HCT116 (cell line): ENCODE data around the gene PDE4A. TPM values are rescaled to one million over a fixed set of nuclear protein-coding genes. Genes with fewer than 3 reads are reported as not detected.
A peak's percentile ranks its signal among the peaks of the same experiment; 100 is the strongest.

Experiments
- ATAC-seq: fragments of 200-7000 bp; cut with Tn5 transposase; 2 replicates; pipeline ENCODE4 v1.9.1; 2020; ENCODE audit warnings: mild to moderate bottlenecking, moderate library complexity
- BruUV-seq: library from RNA; stranded (reverse); fragments of 400-500 nt; replicated peaks from 2 replicates; lab custom pipeline; 2021; lab: Mats Ljungman, UMichigan
- CTCF ChIA-PET: fragments of 300-600 bp; sonication (Branson Sonifier 250); formaldehyde crosslinking; loops from one replicate; lab custom pipeline; 2021; ENCODE audit warnings: antibody characterized with exemption; lab: Charles Lee
- POLR2A ChIA-PET: fragments of 300-600, 350-600 bp; sonication (Branson Sonifier 250); formaldehyde crosslinking; loops from one replicate; lab custom pipeline; 2021; ENCODE audit warnings: antibody characterized with exemption; lab: Charles Lee
- RAD21 ChIA-PET, 2 experiments: fragments of 300-600 bp; sonication (Branson Sonifier 250); formaldehyde crosslinking; loops; one replicate each; lab custom pipeline; 2023; ENCODE audit warnings: low total read pairs in 2 of 2; ENCODE audit not compliant: uncharacterized antibody in 2 of 2, unreplicated experiment in 2 of 2, low non-redundant PET in 1 of 2; lab: Charles Lee
- DNase-seq: peaks from one replicate; pipeline ENCODE4 v3.0.0-alpha.2; 2010; ENCODE audit warnings: low read depth, low spot score
- H2AFZ ChIP-seq: fragments of 200-600 bp; shearing (Covaris generic), sonication (generic); 2 replicates; pipeline ENCODE4 v1.6.1; 2017; ENCODE audit warnings: low read depth, mixed run types, mixed read lengths, antibody characterized with exemption, low read length; ENCODE audit not compliant: poor library complexity, severe bottlenecking
- H3K27ac ChIP-seq: 2 replicates; pipeline ENCODE4 v1.5.1; 2012; ENCODE audit warnings: low read depth, low read length
- H3K27me3 ChIP-seq: fragments of 200-600 bp; sonication (generic); 2 replicates; pipeline ENCODE4 v1.6.1; 2016; ENCODE audit warnings: mixed run types, low read length, mixed read lengths; ENCODE audit not compliant: insufficient read depth
- H3K36me3 ChIP-seq, 2 experiments: fragments of 200-500 bp in 1 of 2; fragments of 200-600 bp in 1 of 2; sonication (Bioruptor generic) in 1 of 2; sonication (generic) in 1 of 2; 2 replicates each; pipeline versions ENCODE4 v1.5.1 to v1.6.1; 2014 to 2016; ENCODE audit warnings: low read length in 2 of 2, inconsistent platforms in 1 of 2, mixed read lengths in 1 of 2, mixed run types in 1 of 2; ENCODE audit not compliant: insufficient read depth in 2 of 2, control insufficient read depth in 1 of 2
- H3K4me1 ChIP-seq, 2 experiments: fragments of 200-600 bp in 1 of 2; sonication (generic) in 1 of 2; 2 replicates each; pipeline versions ENCODE4 v1.5.1 to v1.6.1; 2012 to 2017; ENCODE audit warnings: low read length in 2 of 2, inconsistent platforms in 1 of 2, mild to moderate bottlenecking in 1 of 2, mixed read lengths in 1 of 2, mixed run types in 1 of 2, moderate library complexity in 1 of 2; ENCODE audit not compliant: insufficient read depth in 2 of 2, control insufficient read depth in 1 of 2
- H3K4me2 ChIP-seq: fragments of 200-600 bp; sonication (generic); 2 replicates; pipeline ENCODE4 v1.6.1; 2017; ENCODE audit warnings: mixed run types, low read length, mixed read lengths
- H3K4me3 ChIP-seq, 2 experiments: fragments of 200-600 bp in 1 of 2; sonication (generic) in 1 of 2; replicated peaks in 1 of 2; 2 replicates each; pipeline ENCODE4 v1.5.1; 2011 to 2016; ENCODE audit warnings: low read length in 2 of 2, control low read depth in 1 of 2, low read depth in 1 of 2, mild to moderate bottlenecking in 1 of 2, mixed read lengths in 1 of 2, mixed run types in 1 of 2
- H3K79me2 ChIP-seq: fragments of 200-600 bp; sonication (generic); 2 replicates; pipeline ENCODE4 v1.6.1; 2017; ENCODE audit warnings: mild to moderate bottlenecking, mixed run types, low read length, moderate library complexity, mixed read lengths; ENCODE audit not compliant: insufficient read depth
- H3K9ac ChIP-seq: fragments of 200-600 bp; sonication (generic); 2 replicates; pipeline ENCODE4 v1.6.1; 2016; ENCODE audit warnings: low read length, mixed read lengths
- H3K9me2 ChIP-seq: fragments of 200-600 bp; sonication (generic), shearing (Covaris generic); 2 replicates; pipeline ENCODE4 v1.6.1; 2017; ENCODE audit warnings: mixed run types, mild to moderate bottlenecking, moderate library complexity; ENCODE audit not compliant: insufficient read depth
- H3K9me3 ChIP-seq, 2 experiments: fragments of 200-500 bp in 1 of 2; fragments of 200-600 bp in 1 of 2; sonication (Bioruptor generic) in 1 of 2; sonication (generic) in 1 of 2; 2 replicates each; pipeline ENCODE4 v1.6.1; 2014 to 2017; ENCODE audit warnings: low read length in 2 of 2, mixed read lengths in 2 of 2, inconsistent platforms in 1 of 2, low read depth in 1 of 2, mild to moderate bottlenecking in 1 of 2, mixed run types in 1 of 2, moderate library complexity in 1 of 2; ENCODE audit not compliant: control insufficient read depth in 1 of 2, insufficient read depth in 1 of 2
- H4K20me1 ChIP-seq: fragments of 200-600 bp; sonication (generic), shearing (Covaris generic); 2 replicates; pipeline ENCODE4 v1.6.1; 2017; ENCODE audit warnings: mixed run types, mild to moderate bottlenecking, moderate library complexity; ENCODE audit not compliant: insufficient read depth
- CTCF ChIP-seq, 3 experiments: fragments of 200-600 bp in 1 of 3; sonication (generic) in 1 of 3; IDR thresholded peaks in 2 of 3; conservative IDR thresholded peaks in 1 of 3; 2 replicates each; pipeline ENCODE4 v1.5.1; 2012 to 2017; ENCODE audit warnings: low read depth in 2 of 3, low read length in 2 of 3, antibody characterized with exemption in 1 of 3, borderline replicate concordance in 1 of 3, control low read depth in 1 of 3, mild to moderate bottlenecking in 1 of 3, mixed read lengths in 1 of 3, mixed run types in 1 of 3, moderate library complexity in 1 of 3; ENCODE audit not compliant: insufficient read depth in 1 of 3
- EZH2 ChIP-seq: fragments of 200-600 bp; sonication (generic); IDR thresholded peaks from 2 replicates; pipeline ENCODE4 v1.6.1; 2017; ENCODE audit warnings: antibody characterized with exemption, mixed run types
- POLR2AphosphoS5 ChIP-seq: IDR thresholded peaks from 2 replicates; pipeline ENCODE4 v1.6.1; 2011; ENCODE audit warnings: mild to moderate bottlenecking, low read depth, low read length, moderate library complexity
- intact Hi-C: fragments of 100-400 bp; cut with micrococcal nuclease; formaldehyde crosslinking; loops from 2 replicates; pipeline ENCODE4 v1.10.0; 2022
- total RNA-seq: library from RNA; stranded (reverse); gene quantifications from one replicate; pipeline ENCODE4 v1.2.1, GENCODE V29; 2021; ENCODE audit not compliant: unreplicated experiment
- TF ChIP-seq, protein P1 (sequence below): IDR thresholded peaks from 2 replicates; pipeline ENCODE4 v1.6.1; 2012; ENCODE audit warnings: low read depth

PDE4A gene
- total RNA-seq, 1 experiment from 2014 or later, result 33.7 TPM

DNA sequence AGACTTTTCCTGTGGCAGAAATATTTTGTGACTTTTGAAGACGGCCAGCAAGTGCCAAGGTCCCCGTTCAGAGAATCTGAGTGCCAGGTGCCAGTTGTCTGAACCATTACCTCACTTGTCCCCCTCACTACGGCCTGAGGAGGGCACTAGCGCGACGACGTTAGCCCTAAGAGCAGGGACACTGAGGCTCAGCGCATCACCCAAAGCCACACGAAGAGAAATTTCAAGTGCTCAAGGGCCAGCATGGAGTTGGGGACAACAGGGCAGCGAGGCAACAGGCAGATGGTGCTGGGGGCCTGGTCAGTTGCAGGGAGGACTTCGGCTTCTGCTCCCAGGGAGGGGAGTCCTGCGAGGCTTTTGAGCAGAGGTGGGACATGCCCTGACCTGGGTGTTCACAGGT, 30.5 kb upstream of the PDE4A start:
- Histone ChIP-seq H2AFZ (no peak overlapping the region), H3K4me1 (0 out of 4 replicates have a peak, but pooled peaks cover 0 to 3% of the 10 kb centered on the region in 2 experiments), H3K36me3 (peaks cover 17 to 27% of the 10 kb centered on the region in 2 experiments; a peak in 3 of 4 replicates), H3K27ac (no peak overlapping the region), H3K79me2 (peaks cover 2% of the 10 kb centered on the region; the same call in 1 of the 2 replicates), H3K4me3 (no peak overlapping the region), H3K27me3 (no peaks in the 10 kb centered on the region), H4K20me1 (0 out of 2 replicates have a peak, but pooled peaks cover 3% of the 10 kb centered on the region), H3K9ac (no peak overlapping the region), H3K4me2 (no peak overlapping the region), H3K9me3 (no peaks in the 10 kb centered on the region), H3K9me2 (no peaks in the 10 kb centered on the region)
- TF ChIP-seq, protein P1, sequence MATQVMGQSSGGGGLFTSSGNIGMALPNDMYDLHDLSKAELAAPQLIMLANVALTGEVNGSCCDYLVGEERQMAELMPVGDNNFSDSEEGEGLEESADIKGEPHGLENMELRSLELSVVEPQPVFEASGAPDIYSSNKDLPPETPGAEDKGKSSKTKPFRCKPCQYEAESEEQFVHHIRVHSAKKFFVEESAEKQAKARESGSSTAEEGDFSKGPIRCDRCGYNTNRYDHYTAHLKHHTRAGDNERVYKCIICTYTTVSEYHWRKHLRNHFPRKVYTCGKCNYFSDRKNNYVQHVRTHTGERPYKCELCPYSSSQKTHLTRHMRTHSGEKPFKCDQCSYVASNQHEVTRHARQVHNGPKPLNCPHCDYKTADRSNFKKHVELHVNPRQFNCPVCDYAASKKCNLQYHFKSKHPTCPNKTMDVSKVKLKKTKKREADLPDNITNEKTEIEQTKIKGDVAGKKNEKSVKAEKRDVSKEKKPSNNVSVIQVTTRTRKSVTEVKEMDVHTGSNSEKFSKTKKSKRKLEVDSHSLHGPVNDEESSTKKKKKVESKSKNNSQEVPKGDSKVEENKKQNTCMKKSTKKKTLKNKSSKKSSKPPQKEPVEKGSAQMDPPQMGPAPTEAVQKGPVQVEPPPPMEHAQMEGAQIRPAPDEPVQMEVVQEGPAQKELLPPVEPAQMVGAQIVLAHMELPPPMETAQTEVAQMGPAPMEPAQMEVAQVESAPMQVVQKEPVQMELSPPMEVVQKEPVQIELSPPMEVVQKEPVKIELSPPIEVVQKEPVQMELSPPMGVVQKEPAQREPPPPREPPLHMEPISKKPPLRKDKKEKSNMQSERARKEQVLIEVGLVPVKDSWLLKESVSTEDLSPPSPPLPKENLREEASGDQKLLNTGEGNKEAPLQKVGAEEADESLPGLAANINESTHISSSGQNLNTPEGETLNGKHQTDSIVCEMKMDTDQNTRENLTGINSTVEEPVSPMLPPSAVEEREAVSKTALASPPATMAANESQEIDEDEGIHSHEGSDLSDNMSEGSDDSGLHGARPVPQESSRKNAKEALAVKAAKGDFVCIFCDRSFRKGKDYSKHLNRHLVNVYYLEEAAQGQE, result no peak
- TF ChIP-seq CTCF (IDR thresholded peaks at IDR 0.05 in 2 of 3, conservative IDR thresholded peaks at IDR 0.05 in 1 of 3; ENCODE audit: borderline replicate concordance in 1 of 3, insufficient read depth in 1 of 3, low read depth in 2 of 3, low read length in 2 of 3) (peak in 2 of 3 experiments; percentile 44 to 45; a peak in 4 of 6 replicates), EZH2 (no peak), POLR2AphosphoS5 (no peak; the same call in 1 of the 2 replicates)
- intact Hi-C loops, result loop anchor here (1.0 to 5.0 kb wide), 4 partner anchors 121 to 1253 kb away; no protein-coding TSS in a partner anchor
- no TSS peak for BruUV-seq
- CTCF ChIA-PET, result interaction anchor here (1.2 to 8.8 kb wide), 5 partner anchors 100 to 130 kb away, joined by 5 to 233 read pairs (median 37); partner anchors contain the start of genes ICAM1 and ICAM5
- POLR2A ChIA-PET, result interaction anchor here (1.7 to 1.8 kb wide), 2 partner anchors 120 to 130 kb away, joined by 8 to 9 read pairs; no protein-coding TSS in a partner anchor
- peak; percentile 48 for ATAC-seq
- DNase-seq, result no peak
- RAD21 ChIA-PET, result interaction anchor here (2.1 to 2.3 kb wide), 4 partner anchors 119 to 130 kb away, joined by 12 to 31 read pairs (median 18); partner anchors contain the start of gene ICAM1 (in 2 of the 2)
